NCI-H1694 (cell line): ENCODE results near the gene BBS1.

Experiments
- DNase-seq: peaks from one replicate; lab custom pipeline; 2025; lab: John Stamatoyannopoulos, UW

The BBS1 gene

GRCh38 chr11:66549696-66550095 lies 39.3 kb downstream of the BBS1 start:
- no peak for DNase-seq

- DNase-seq, result no peak
These were observed 40.5 kb downstream of the BBS1 start for GRCh38 chr11:66550887-66551286.

GRCh38 chr11:66554602-66555001 lies 44.2 kb downstream of the BBS1 start:
- no peak for DNase-seq

- no peak for DNase-seq
These were observed 45.0 kb downstream of the BBS1 start for GRCh38 chr11:66555416-66555815.

- DNase-seq, result no peak
These were observed 45.7 kb downstream of the BBS1 start for GRCh38 chr11:66556086-66556485.

- no peak for DNase-seq
These were observed 47.4 kb downstream of the BBS1 start for GRCh38 chr11:66557733-66558326.

- DNase-seq, result no peak
These were observed 48.9 kb downstream of the BBS1 start for GRCh38 chr11:66559142-66559865.

GRCh38 chr11:66559866-66560676 lies 49.6 kb downstream of the BBS1 start:
- no peak for DNase-seq

GRCh38 chr11:66561178-66561974 lies 50.9 kb downstream of the BBS1 start:
- DNase-seq, result no peak

- DNase-seq, result no peak
These were observed 51.5 kb downstream of the BBS1 start for GRCh38 chr11:66561975-66562248.

GRCh38 chr11:66562275-66562674 lies 51.8 kb downstream of the BBS1 start:
- DNase-seq, result no peak

- DNase-seq, result no peak
These were observed 52.6 kb downstream of the BBS1 start for GRCh38 chr11:66562907-66563583.

- DNase-seq, result no peak
These were observed 53.4 kb downstream of the BBS1 start for GRCh38 chr11:66563832-66564231.

- DNase-seq, result no peak
These were observed 54.1 kb downstream of the BBS1 start for GRCh38 chr11:66564538-66564937.

GRCh38 chr11:66564984-66565383 lies 54.5 kb downstream of the BBS1 start:
- no peak for DNase-seq

- no peak for DNase-seq
These were observed 55.8 kb downstream of the BBS1 start for GRCh38 chr11:66566221-66566620.

- no peak for DNase-seq
These were observed 57.3 kb downstream of the BBS1 start for GRCh38 chr11:66567787-66568123.

GRCh38 chr11:66568124-66568916 lies 57.9 kb downstream of the BBS1 start, which contains the start of gene CTSF:
TSS of gene CTSF (minus strand) at chr11:66568606. CDS start at chr11:66568486, 120 bp downstream.
- peak; percentile 8 for DNase-seq

GRCh38 chr11:66569076-66569475 lies 58.6 kb downstream of the BBS1 start:
- DNase-seq, result no peak

GRCh38 chr11:66570079-66570849 lies 59.8 kb downstream of the BBS1 start:
- DNase-seq, result no peak
